HG03558 (cell line): Measurements from ENCODE around the gene NCBP2.

Experiments used
- ATAC-seq: cut with Tn5 transposase; IDR thresholded peaks from one replicate; pipeline ENCODE4 v1.9.1; 2021; ENCODE audit warnings: moderate number of reproducible peaks; ENCODE audit not compliant: unreplicated experiment; ENCODE audit errors: extremely low read depth

NCBP2 gene

DNA sequence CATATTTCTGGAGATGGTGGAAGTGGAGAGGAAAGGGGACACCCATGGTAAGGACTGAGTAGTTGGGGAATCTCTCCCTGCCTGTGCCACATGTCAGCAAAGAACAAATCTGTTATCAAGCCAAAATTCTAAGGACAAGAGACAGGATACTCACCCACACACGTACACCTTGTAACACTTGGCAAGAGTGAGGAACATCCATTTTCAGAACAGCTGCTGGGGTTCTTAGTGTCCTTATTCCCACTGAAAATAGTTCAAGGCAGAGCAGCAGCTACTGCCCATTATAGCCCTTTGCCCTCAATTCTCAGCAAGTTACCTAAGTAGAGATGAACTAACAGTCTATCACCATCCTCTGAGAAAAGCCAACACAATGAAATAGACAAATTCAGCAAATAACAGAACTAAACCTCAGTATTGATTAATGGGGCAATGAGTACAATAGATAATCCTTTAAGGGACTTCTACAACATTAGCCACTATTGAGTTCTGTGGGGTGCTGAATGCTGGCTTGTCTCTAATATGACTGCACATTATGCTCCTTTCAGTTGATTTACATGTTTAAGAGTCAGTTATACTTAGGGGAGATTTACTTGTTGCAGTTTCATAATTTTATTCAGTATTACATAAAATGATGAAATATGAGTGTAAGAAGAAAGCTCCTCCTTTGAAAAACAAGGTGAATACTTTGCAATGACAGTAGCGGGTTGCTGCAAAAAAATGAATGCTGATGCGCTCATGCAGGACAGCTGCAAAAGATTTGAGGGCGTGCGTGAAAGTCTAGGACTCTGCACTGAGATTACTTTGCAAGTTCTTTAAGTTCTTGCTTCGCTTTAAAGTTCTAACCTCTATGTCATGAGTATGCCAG lies 52.3 kb downstream of the NCBP2 start:
- no peak for ATAC-seq

DNA sequence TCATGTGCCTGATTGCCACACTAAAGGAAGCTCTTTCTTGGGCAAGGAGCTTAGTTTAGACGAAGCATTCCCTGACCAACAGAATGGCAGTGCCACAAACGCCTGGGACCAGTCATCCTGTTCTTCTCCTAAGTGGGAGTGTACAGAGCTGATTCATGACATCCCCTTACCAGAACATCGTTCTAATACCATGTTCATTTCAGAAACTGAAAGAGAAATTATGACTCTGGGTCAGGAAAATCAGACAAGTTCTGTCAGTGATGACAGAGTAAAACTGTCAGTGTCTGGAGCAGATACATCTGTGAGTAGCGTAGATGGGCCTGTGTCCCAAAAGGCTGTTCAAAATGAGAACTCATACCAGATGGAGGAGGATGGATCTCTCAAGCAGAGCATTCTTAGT lies 56.2 kb downstream of the NCBP2 start:
- ATAC-seq, result no peak
